HEK293 (cell line): ENCODE measurements around the gene PSD4.

Experiments used
- CTCF ChIP-seq: fragments of 450-650 bp; formaldehyde crosslinking; IDR thresholded peaks from 2 replicates; pipeline ENCODE4 v1.5.1; 2016; ENCODE audit warnings: missing biosample characterization, missing genetic modification characterization
- KLF10 ChIP-seq: fragments of 450-650 bp; IDR thresholded peaks from 2 replicates; pipeline ENCODE4 v1.5.1; 2018; ENCODE audit warnings: missing biosample characterization, mild to moderate bottlenecking, missing genetic modification characterization
- REST ChIP-seq: fragments of 450-650 bp; formaldehyde crosslinking; IDR thresholded peaks from 2 replicates; pipeline ENCODE4 v1.5.1; 2016; ENCODE audit warnings: missing biosample characterization, missing genetic modification characterization
- ZFHX2 ChIP-seq: fragments of 450-650 bp; formaldehyde crosslinking; conservative IDR thresholded peaks from 2 replicates; pipeline ENCODE4 v1.5.1; 2016; ENCODE audit warnings: missing biosample characterization, missing genetic modification characterization
- ZNF223 ChIP-seq: fragments of 450-650 bp; formaldehyde crosslinking; IDR thresholded peaks from 2 replicates; pipeline ENCODE4 v1.5.1; 2016; ENCODE audit warnings: missing biosample characterization, missing genetic modification characterization
- ZNF24 ChIP-seq: fragments of 450-650 bp; formaldehyde crosslinking; IDR thresholded peaks from 2 replicates; pipeline ENCODE4 v1.5.1; 2016; ENCODE audit warnings: missing biosample characterization, missing genetic modification characterization
- ZNF248 ChIP-seq: fragments of 450-650 bp; formaldehyde crosslinking; IDR thresholded peaks from 2 replicates; pipeline ENCODE4 v1.5.1; 2017; ENCODE audit warnings: missing biosample characterization, missing genetic modification characterization
- ZNF311 ChIP-seq: fragments of 450-650 bp; formaldehyde crosslinking; IDR thresholded peaks from 2 replicates; pipeline ENCODE4 v1.5.1; 2017; ENCODE audit warnings: missing biosample characterization, missing genetic modification characterization, borderline replicate concordance
- ZNF704 ChIP-seq: fragments of 450-650 bp; formaldehyde crosslinking; IDR thresholded peaks from 2 replicates; pipeline ENCODE4 v1.5.1; 2016; ENCODE audit warnings: missing biosample characterization, missing genetic modification characterization
- ZNF768 ChIP-seq: fragments of 450-650 bp; formaldehyde crosslinking; IDR thresholded peaks from 2 replicates; pipeline ENCODE4 v1.5.1; 2018; ENCODE audit warnings: missing biosample characterization, mild to moderate bottlenecking, missing genetic modification characterization
- ZNF792 ChIP-seq: fragments of 450-650 bp; formaldehyde crosslinking; IDR thresholded peaks from 2 replicates; pipeline ENCODE4 v1.5.1; 2016; ENCODE audit warnings: missing biosample characterization, missing genetic modification characterization

- no peak for TF ChIP-seq REST (tag by site-specific recombination)
- TF ChIP-seq KLF10 (tag by site-specific recombination), result no peak
- TF ChIP-seq ZNF704 (tag by site-specific recombination), result no peak
- no peak for TF ChIP-seq CTCF (tag by site-specific recombination)
- TF ChIP-seq ZNF248, result no peak
- no peak for TF ChIP-seq ZNF223
- TF ChIP-seq ZNF768 (tag by site-specific recombination), result no peak
- no peak for TF ChIP-seq ZNF311 (tag by site-specific recombination)
- no peak for TF ChIP-seq ZNF792 (tag by site-specific recombination)
- TF ChIP-seq ZNF24, result no peak
- TF ChIP-seq ZFHX2 (tag by site-specific recombination), result no peak
Measured at GRCh38 chr2:113131352-113132185, 42.2 kb upstream of the PSD4 start.
